Esophagus muscularis mucosa (tissue), 3 donors: ENCODE data around the gene GPX8.
A peak's percentile ranks its signal among the peaks of the same experiment; 100 is the strongest.

ENCODE experiments used
- POLR2A ChIP-seq: fragments of 450-650 bp; IDR thresholded peaks from one replicate; pipeline ENCODE4 v1.6.1; 2017; ENCODE audit warnings: antibody characterized with exemption, moderate library complexity, mild to moderate bottlenecking, low read depth
- POLR2AphosphoS5 ChIP-seq, 2 donors: sonication (generic); formaldehyde crosslinking; IDR thresholded peaks; one replicate each; pipeline ENCODE4 v1.6.1; 2017; ENCODE audit warnings: antibody characterized with exemption in 2 of 2
- TF ChIP-seq, protein P1 (sequence below), 3 experiments: fragments of 200-600 bp in 2 of 3; fragments of 450-650 bp in 1 of 3; sonication (generic) in 2 of 3; IDR thresholded peaks; one replicate each; pipeline ENCODE4 v1.5.1; 2017 to 2019; ENCODE audit warnings: antibody characterized with exemption in 3 of 3, mild to moderate bottlenecking in 2 of 3, moderate library complexity in 1 of 3

- no peak for TF ChIP-seq POLR2AphosphoS5 (IDR thresholded peaks at IDR 0.05)
- TF ChIP-seq, protein P1, sequence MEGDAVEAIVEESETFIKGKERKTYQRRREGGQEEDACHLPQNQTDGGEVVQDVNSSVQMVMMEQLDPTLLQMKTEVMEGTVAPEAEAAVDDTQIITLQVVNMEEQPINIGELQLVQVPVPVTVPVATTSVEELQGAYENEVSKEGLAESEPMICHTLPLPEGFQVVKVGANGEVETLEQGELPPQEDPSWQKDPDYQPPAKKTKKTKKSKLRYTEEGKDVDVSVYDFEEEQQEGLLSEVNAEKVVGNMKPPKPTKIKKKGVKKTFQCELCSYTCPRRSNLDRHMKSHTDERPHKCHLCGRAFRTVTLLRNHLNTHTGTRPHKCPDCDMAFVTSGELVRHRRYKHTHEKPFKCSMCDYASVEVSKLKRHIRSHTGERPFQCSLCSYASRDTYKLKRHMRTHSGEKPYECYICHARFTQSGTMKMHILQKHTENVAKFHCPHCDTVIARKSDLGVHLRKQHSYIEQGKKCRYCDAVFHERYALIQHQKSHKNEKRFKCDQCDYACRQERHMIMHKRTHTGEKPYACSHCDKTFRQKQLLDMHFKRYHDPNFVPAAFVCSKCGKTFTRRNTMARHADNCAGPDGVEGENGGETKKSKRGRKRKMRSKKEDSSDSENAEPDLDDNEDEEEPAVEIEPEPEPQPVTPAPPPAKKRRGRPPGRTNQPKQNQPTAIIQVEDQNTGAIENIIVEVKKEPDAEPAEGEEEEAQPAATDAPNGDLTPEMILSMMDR (IDR thresholded peaks at IDR 0.05) = peak; percentile 76 to 92 (median 82)
- no peak for TF ChIP-seq POLR2A
These were observed 13.3 kb upstream of the GPX8 start for GRCh38 chr5:55146543-55147151.
